OCI-LY3 (cell line): Measurements from ENCODE around the gene SLC24A2.

ENCODE experiments used
- H2AFZ ChIP-seq: fragments of 200-600, 300-600 bp; shearing (Covaris generic); 2 replicates; pipeline ENCODE4 v1.6.0; 2014; ENCODE audit warnings: antibody characterized with exemption, low read depth, low read length
- H3K27ac ChIP-seq: fragments of 200-600, 300-600 bp; sonication (generic); 2 replicates; pipeline ENCODE4 v1.5.1; 2014; ENCODE audit warnings: mild to moderate bottlenecking, low read length, moderate library complexity, mixed read lengths
- H3K27me3 ChIP-seq: fragments of 200-600, 300-600 bp; sonication (generic); 2 replicates; pipeline ENCODE4 v1.6.1; 2014; ENCODE audit warnings: low read depth, low read length, mixed read lengths
- H3K36me3 ChIP-seq: fragments of 200-600, 300-600 bp; sonication (generic); replicated peaks from 2 replicates; pipeline ENCODE3; 2014; ENCODE audit warnings: low read depth, low read length, mixed read lengths
- H3K4me1 ChIP-seq: fragments of 300-600, 200-600 bp; sonication (generic); 2 replicates; pipeline ENCODE4 v1.6.1; 2014; ENCODE audit warnings: low read length, mixed read lengths
- H3K4me2 ChIP-seq: fragments of 200-600, 300-600 bp; sonication (generic); 2 replicates; pipeline ENCODE4 v1.6.1; 2014; ENCODE audit warnings: low read length, mixed read lengths
- H3K4me3 ChIP-seq: fragments of 300-600, 200-600 bp; sonication (generic); 2 replicates; pipeline ENCODE4 v1.5.1; 2014; ENCODE audit warnings: antibody characterized with exemption, mild to moderate bottlenecking, low read length, moderate library complexity
- H3K79me2 ChIP-seq: fragments of 300-600, 200-600 bp; shearing (Covaris generic); 2 replicates; pipeline ENCODE4 v1.6.1; 2014; ENCODE audit warnings: mild to moderate bottlenecking, low read length, mixed read lengths
- H3K9ac ChIP-seq: fragments of 300-600, 200-600 bp; shearing (Covaris generic); 2 replicates; pipeline ENCODE4 v1.6.0; 2014; ENCODE audit warnings: mild to moderate bottlenecking, low read length, moderate library complexity
- H3K9me3 ChIP-seq: fragments of 200-600, 300-600 bp; shearing (Covaris generic); 2 replicates; pipeline ENCODE4 v1.6.1; 2014; ENCODE audit warnings: low read length, mixed read lengths; ENCODE audit not compliant: insufficient read depth
- H4K20me1 ChIP-seq: fragments of 200-600, 300-600 bp; sonication (generic); 2 replicates; pipeline ENCODE4 v1.6.1; 2016; ENCODE audit warnings: low read length, mixed read lengths; ENCODE audit not compliant: insufficient read depth
- EZH2phosphoT487 ChIP-seq: fragments of 200-600 bp; shearing (Covaris generic); IDR thresholded peaks from 2 replicates; pipeline ENCODE4 v1.6.1; 2018; ENCODE audit warnings: antibody characterized with exemption, mixed run types, low read depth
- TF ChIP-seq, protein P1 (sequence below): fragments of 200-600, 300-600 bp; sonication (generic); IDR thresholded peaks from 2 replicates; pipeline ENCODE4 v1.5.1; 2014; ENCODE audit warnings: antibody characterized with exemption, low read length, low read depth

Gene SLC24A2

DNA sequence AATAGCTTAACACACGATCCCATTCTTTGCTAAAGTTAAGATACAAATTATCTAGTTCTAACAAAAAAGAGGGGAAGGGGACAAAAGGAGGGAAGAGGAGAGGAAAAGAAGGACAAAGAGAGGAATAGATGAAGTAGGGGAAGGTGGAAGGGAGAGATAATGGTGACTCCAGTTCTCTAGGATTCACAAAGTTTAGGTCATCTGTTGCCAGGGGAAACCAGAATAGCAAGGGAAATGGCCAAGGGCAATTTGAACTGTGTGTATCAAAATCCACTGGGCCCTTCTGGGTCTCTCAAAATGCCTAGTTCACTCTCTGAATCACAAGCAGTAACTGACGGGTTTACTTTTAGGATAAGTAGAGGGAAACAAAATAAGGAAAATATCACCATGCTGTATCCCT lies 7.6 kb downstream of the SLC24A2 start:
- Histone ChIP-seq H3K9ac (no peak overlapping the region), H4K20me1 (no peaks in the 10 kb centered on the region), H3K9me3 (no peaks in the 10 kb centered on the region), H3K79me2 (no peaks in the 10 kb centered on the region), H3K4me3 (no peak overlapping the region), H3K27me3 (no peaks in the 10 kb centered on the region), H3K36me3 (no peaks in the 10 kb centered on the region), H2AFZ (no peak overlapping the region), H3K27ac (no peak overlapping the region), H3K4me1 (no peaks in the 10 kb centered on the region), H3K4me2 (no peak overlapping the region)
- TF ChIP-seq EZH2phosphoT487 = no peak
- TF ChIP-seq, protein P1, sequence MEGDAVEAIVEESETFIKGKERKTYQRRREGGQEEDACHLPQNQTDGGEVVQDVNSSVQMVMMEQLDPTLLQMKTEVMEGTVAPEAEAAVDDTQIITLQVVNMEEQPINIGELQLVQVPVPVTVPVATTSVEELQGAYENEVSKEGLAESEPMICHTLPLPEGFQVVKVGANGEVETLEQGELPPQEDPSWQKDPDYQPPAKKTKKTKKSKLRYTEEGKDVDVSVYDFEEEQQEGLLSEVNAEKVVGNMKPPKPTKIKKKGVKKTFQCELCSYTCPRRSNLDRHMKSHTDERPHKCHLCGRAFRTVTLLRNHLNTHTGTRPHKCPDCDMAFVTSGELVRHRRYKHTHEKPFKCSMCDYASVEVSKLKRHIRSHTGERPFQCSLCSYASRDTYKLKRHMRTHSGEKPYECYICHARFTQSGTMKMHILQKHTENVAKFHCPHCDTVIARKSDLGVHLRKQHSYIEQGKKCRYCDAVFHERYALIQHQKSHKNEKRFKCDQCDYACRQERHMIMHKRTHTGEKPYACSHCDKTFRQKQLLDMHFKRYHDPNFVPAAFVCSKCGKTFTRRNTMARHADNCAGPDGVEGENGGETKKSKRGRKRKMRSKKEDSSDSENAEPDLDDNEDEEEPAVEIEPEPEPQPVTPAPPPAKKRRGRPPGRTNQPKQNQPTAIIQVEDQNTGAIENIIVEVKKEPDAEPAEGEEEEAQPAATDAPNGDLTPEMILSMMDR = no peak

DNA sequence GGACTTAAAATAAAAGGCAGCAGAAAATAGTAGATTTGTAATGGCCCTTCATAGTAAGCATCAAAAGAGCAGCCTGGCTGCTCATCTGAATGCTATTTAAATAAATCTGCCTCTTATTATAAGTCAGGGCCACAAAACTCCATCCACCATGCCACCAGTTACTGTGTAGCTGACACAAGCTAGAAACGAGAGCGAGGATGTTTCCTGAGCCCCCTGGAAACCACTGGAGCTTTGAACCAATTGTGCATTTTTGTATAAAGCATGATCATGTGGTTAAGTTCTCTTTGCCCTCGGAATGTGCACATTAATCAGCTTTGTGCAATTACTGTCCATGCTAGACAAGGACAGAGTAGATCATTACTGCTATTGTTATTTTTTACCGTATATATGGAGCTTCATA lies 17.4 kb downstream of the SLC24A2 start:
- H3K27me3 ChIP-seq = no peaks in the 10 kb centered on the region
- TF ChIP-seq EZH2phosphoT487 = no peak
- TF ChIP-seq, protein P1 = no peak
- no peaks in the 10 kb centered on the region for H3K79me2 ChIP-seq
- no peaks in the 10 kb centered on the region for H3K4me1 ChIP-seq
- H4K20me1 ChIP-seq = no peaks in the 10 kb centered on the region
- no peak overlapping the region for H2AFZ ChIP-seq
- H3K4me3 ChIP-seq = no peak overlapping the region
- no peaks in the 10 kb centered on the region for H3K9me3 ChIP-seq
- H3K4me2 ChIP-seq = no peak overlapping the region
- H3K36me3 ChIP-seq = no peaks in the 10 kb centered on the region
- H3K9ac ChIP-seq = no peak overlapping the region
- H3K27ac ChIP-seq = no peak overlapping the region

DNA sequence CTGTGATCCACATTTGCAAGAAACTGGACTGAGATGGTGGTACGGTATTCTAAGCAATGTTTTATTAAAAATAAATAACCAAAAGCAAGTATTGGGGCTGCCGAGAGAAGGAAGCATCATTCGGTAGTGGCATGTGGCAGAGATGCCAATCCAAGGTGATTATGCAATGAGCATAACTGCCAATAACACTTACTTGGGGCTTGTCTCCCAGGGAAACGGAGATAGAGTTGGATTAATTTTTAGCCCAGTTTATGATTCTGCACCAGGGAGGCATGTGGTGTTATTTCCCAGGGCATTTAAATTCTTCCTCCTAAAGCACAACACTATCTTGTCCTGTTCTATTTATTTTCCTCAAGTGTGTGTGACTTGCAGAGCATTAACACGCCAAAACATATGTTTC lies 17.9 kb downstream of the SLC24A2 start:
- Histone ChIP-seq H4K20me1 (no peaks in the 10 kb centered on the region), H2AFZ (no peak overlapping the region)

DNA sequence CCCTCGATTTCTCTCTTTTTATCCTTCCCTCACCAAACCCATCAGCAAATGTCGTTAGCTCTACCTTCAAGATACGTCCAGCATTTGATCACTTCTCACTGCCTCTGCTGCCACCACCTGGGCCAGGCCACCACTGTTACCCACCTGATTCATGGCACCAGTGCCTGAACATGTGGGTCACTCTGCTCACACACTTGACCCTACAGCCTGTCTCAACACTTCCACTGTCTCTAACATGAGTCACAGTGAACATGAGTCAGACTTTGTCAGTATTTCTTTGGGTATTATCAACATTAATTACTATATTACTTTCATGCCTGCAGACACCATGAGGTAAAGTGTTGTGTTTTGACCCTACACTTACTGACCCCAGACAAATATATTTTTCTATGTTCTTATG lies 19.6 kb downstream of the SLC24A2 start:
- Histone ChIP-seq H4K20me1 (no peaks in the 10 kb centered on the region), H3K9me3 (no peaks in the 10 kb centered on the region), H3K27me3 (no peaks in the 10 kb centered on the region), H2AFZ (no peak overlapping the region), H3K36me3 (no peaks in the 10 kb centered on the region), H3K4me1 (no peaks in the 10 kb centered on the region), H3K4me3 (no peak overlapping the region), H3K4me2 (no peak overlapping the region), H3K79me2 (no peaks in the 10 kb centered on the region), H3K9ac (no peak overlapping the region), H3K27ac (no peak overlapping the region)
- TF ChIP-seq, protein P1 = no peak
- TF ChIP-seq EZH2phosphoT487 = no peak

More for the DNA sequence above, 17.9 kb downstream of the SLC24A2 start:
- no peak overlapping the region for H3K9ac ChIP-seq
- no peak overlapping the region for H3K4me3 ChIP-seq
- H3K9me3 ChIP-seq = no peaks in the 10 kb centered on the region
- H3K79me2 ChIP-seq = no peaks in the 10 kb centered on the region
- H3K4me2 ChIP-seq = no peak overlapping the region
- no peaks in the 10 kb centered on the region for H3K27me3 ChIP-seq
- H3K27ac ChIP-seq = no peak overlapping the region
- no peaks in the 10 kb centered on the region for H3K36me3 ChIP-seq
- H3K4me1 ChIP-seq = no peaks in the 10 kb centered on the region
- TF ChIP-seq EZH2phosphoT487 = no peak
- TF ChIP-seq, protein P1 = no peak
